CD4-positive, alpha-beta memory T cell (primary cell): ENCODE measurements around the gene ADI1. TPM values are rescaled to one million over a fixed set of nuclear protein-coding genes. Genes with fewer than 3 reads are reported as not detected.
"Not testable (repeated sequence)": the region's sequence is repeated elsewhere in the genome, so short reads cannot be mapped to it uniquely, and the experiment has no call there.

Source experiments
- CTCF ChIA-PET: fragments of 350-600 bp; sonication (Branson Sonifier 250); formaldehyde crosslinking; loops from one replicate; lab custom pipeline; 2021; ENCODE audit warnings: inconsistent platforms; ENCODE audit not compliant: partially characterized antibody; lab: Charles Lee
- POLR2A ChIA-PET: fragments of 350-600 bp; sonication (Branson Sonifier 250); formaldehyde crosslinking; loops from one replicate; lab custom pipeline; 2021; ENCODE audit not compliant: partially characterized antibody; lab: Charles Lee
- DNase-seq, 5 donors: peaks; one replicate each; pipeline versions ENCODE4 v3.0.0 to v3.0.0-alpha.2; 2020 to 2022; ENCODE audit warnings: mixed read lengths in 1 of 5
- H3K27ac ChIP-seq: one replicate; pipeline ENCODE4 v1.7.0; 2013; ENCODE audit warnings: low read depth, low read length
- H3K27me3 ChIP-seq: 2 replicates; pipeline ENCODE4 v1.7.0; 2013; ENCODE audit warnings: mild to moderate bottlenecking, low read length, moderate library complexity; ENCODE audit not compliant: insufficient read depth
- H3K36me3 ChIP-seq: 2 replicates; pipeline ENCODE4 v1.7.0; 2013; ENCODE audit warnings: mild to moderate bottlenecking, low read length, moderate library complexity; ENCODE audit not compliant: insufficient read depth
- H3K4me1 ChIP-seq: 2 replicates; pipeline ENCODE4 v1.7.0; 2013; ENCODE audit warnings: mild to moderate bottlenecking, low read length, moderate library complexity; ENCODE audit not compliant: insufficient read depth
- H3K4me3 ChIP-seq, 2 donors: one replicate each; pipeline ENCODE4 v1.7.0; 2013; ENCODE audit warnings: low read length in 2 of 2, mild to moderate bottlenecking in 1 of 2
- H3K9me3 ChIP-seq, 2 donors: one replicate each; pipeline ENCODE4 v1.7.0; 2013; ENCODE audit warnings: low read length in 2 of 2, control low read depth in 1 of 2; ENCODE audit not compliant: control insufficient read depth in 1 of 2
- H3K27ac Mint-ChIP-seq, 7 donors: one replicate each; pipeline ENCODE4 v1.8.0; 2020 to 2021; ENCODE audit warnings: mixed read lengths in 7 of 7, mild to moderate bottlenecking in 6 of 7, inconsistent platforms in 3 of 7, moderate library complexity in 3 of 7
- H3K27me3 Mint-ChIP-seq, 2 donors: one replicate each; pipeline ENCODE4 v1.8.0; 2020 to 2021; ENCODE audit warnings: mixed read lengths in 2 of 2
- H3K36me3 Mint-ChIP-seq, 2 donors: one replicate each; pipeline ENCODE4 v1.8.0; 2020 to 2021; ENCODE audit warnings: mixed read lengths in 2 of 2, inconsistent platforms in 1 of 2, mild to moderate bottlenecking in 1 of 2
- H3K4me1 Mint-ChIP-seq, 4 donors: one replicate each; pipeline ENCODE4 v1.8.0; 2020 to 2021; ENCODE audit warnings: mixed read lengths in 4 of 4, mild to moderate bottlenecking in 1 of 4
- H3K4me3 Mint-ChIP-seq, 8 donors: one replicate each; pipeline ENCODE4 v1.8.0; 2020 to 2021; ENCODE audit warnings: mixed read lengths in 8 of 8, mild to moderate bottlenecking in 7 of 8, moderate library complexity in 6 of 8, inconsistent platforms in 3 of 8
- H3K9me3 Mint-ChIP-seq, 8 donors: one replicate each; pipeline ENCODE4 v1.8.0; 2020 to 2021; ENCODE audit warnings: mixed read lengths in 8 of 8, mild to moderate bottlenecking in 5 of 8, inconsistent platforms in 3 of 8, moderate library complexity in 1 of 8
- intact Hi-C: fragments of 100-400 bp; cut with micrococcal nuclease; formaldehyde crosslinking; loops from one replicate; pipeline ENCODE4 v1.15.1; 2023
- polyA plus RNA-seq, 2 donors: library from polyadenylated mRNA; unstranded; fragments of 300-500 nt; fragmentation: Illumina TruSeq; gene quantifications; one replicate each; pipeline ENCODE4 v1.2.3, GENCODE V29; 2021
- total RNA-seq, 2 experiments: library from RNA; stranded (reverse); gene quantifications; one replicate each; pipeline ENCODE4 v1.2.3, GENCODE V29; 2021

The ADI1 gene
- total and polyA plus RNA-seq, 4 experiments from 2014 or later, result 32.3 to 115 (median 44.4) TPM

GRCh38 chr2:3494984-3495666 is 24.2 kb downstream of the ADI1 start:
- Mint-ChIP-seq H3K4me1 (peaks cover 0 to 5% (median 0%) of the 10 kb centered on the region in 4 donors), H3K27ac (no peak overlapping the region), H3K9me3 (peaks cover 0 to 3% (median 0%) of the 10 kb centered on the region in 8 donors), H3K4me3 (no peak overlapping the region), H3K36me3 (peaks cover 40% of the 10 kb centered on the region in 2 donors), H3K27me3 (no peaks in the 10 kb centered on the region)
- POLR2A ChIA-PET, result interaction anchor here (1.3 kb wide), 1 partner anchor 24 kb away, joined by 3 read pairs; no protein-coding TSS in a partner anchor
- no peak for DNase-seq
- CTCF ChIA-PET, result no interaction called here
- Histone ChIP-seq H3K4me1 (no peaks in the 10 kb centered on the region), H3K27ac (no peak overlapping the region), H3K36me3 (peaks cover 10% of the 10 kb centered on the region), H3K4me3 (no peak overlapping the region), H3K9me3 (no peaks in the 10 kb centered on the region), H3K27me3 (no peaks in the 10 kb centered on the region)
- intact Hi-C loops, result no loop called here

- Histone ChIP-seq H3K27me3 (no peaks in the 10 kb centered on the region), H3K4me3 (no peak overlapping the region), H3K27ac (no peak overlapping the region), H3K4me1 (no peaks in the 10 kb centered on the region), H3K9me3 (no peaks in the 10 kb centered on the region), H3K36me3 (peaks cover 4% of the 10 kb centered on the region)
- H3K27ac Mint-ChIP-seq, result peak overlapping the region in 1 of 7 donors; percentile 11
- ChIA-PET POLR2A (no interaction called here), CTCF (no interaction called here)
- peaks cover 0 to 3% (median 0%) of the 10 kb centered on the region in 8 donors for H3K9me3 Mint-ChIP-seq
- H3K4me3 Mint-ChIP-seq, result no peak overlapping the region
- H3K4me1 Mint-ChIP-seq, result peaks cover 0 to 5% (median 0%) of the 10 kb centered on the region in 4 donors
- H3K27me3 Mint-ChIP-seq, result no peaks in the 10 kb centered on the region
- no peak for DNase-seq
- intact Hi-C loops, result no loop called here
- H3K36me3 Mint-ChIP-seq, result peaks cover 28 to 30% of the 10 kb centered on the region in 2 donors
Measured at GRCh38 chr2:3493615-3494007, 25.7 kb downstream of the ADI1 start.

- H3K27me3 Mint-ChIP-seq, result no peaks in the 10 kb centered on the region
- Histone ChIP-seq H3K9me3 (no peaks in the 10 kb centered on the region), H3K4me1 (no peaks in the 10 kb centered on the region), H3K4me3 (no peak overlapping the region), H3K36me3 (no peaks in the 10 kb centered on the region), H3K27me3 (no peaks in the 10 kb centered on the region), H3K27ac (no peak overlapping the region)
- intact Hi-C loops, result no loop called here
- CTCF ChIA-PET, result no interaction called here
- POLR2A ChIA-PET, result no interaction called here
- DNase-seq, result no peak
- no peak overlapping the region for H3K4me3 Mint-ChIP-seq
- peaks cover 0 to 5% (median 0%) of the 10 kb centered on the region in 4 donors for H3K4me1 Mint-ChIP-seq
- no peak overlapping the region for H3K27ac Mint-ChIP-seq
- peaks cover 0 to 3% (median 0%) of the 10 kb centered on the region in 8 donors for H3K9me3 Mint-ChIP-seq
- peaks cover 23 to 25% of the 10 kb centered on the region in 2 donors for H3K36me3 Mint-ChIP-seq
Measured at GRCh38 chr2:3492951-3493614, 26.2 kb downstream of the ADI1 start.

GRCh38 chr2:3492475-3492787 is 26.9 kb downstream of the ADI1 start:
- H3K4me1 ChIP-seq, intact Hi-C loops, H3K4me3 Mint-ChIP-seq, DNase-seq, H3K9me3 Mint-ChIP-seq, H3K27ac Mint-ChIP-seq, H3K36me3 ChIP-seq, H3K9me3 ChIP-seq, H3K27ac ChIP-seq, POLR2A ChIA-PET, H3K4me1 Mint-ChIP-seq, H3K27me3 Mint-ChIP-seq, H3K4me3 ChIP-seq, CTCF ChIA-PET, H3K27me3 ChIP-seq: not testable (repeated sequence)
- H3K36me3 Mint-ChIP-seq, result peaks cover 16 to 19% of the 10 kb centered on the region in 2 donors

- H3K36me3 ChIP-seq, result no peaks in the 10 kb centered on the region
- no peak overlapping the region for H3K4me3 ChIP-seq
- Mint-ChIP-seq H3K4me1 (peaks cover 0 to 5% (median 0%) of the 10 kb centered on the region in 4 donors), H3K9me3 (peaks cover 0 to 3% (median 0%) of the 10 kb centered on the region in 8 donors), H3K27me3 (no peaks in the 10 kb centered on the region), H3K4me3 (no peak overlapping the region), H3K27ac (no peak overlapping the region), H3K36me3 (peaks cover 11 to 14% of the 10 kb centered on the region in 2 donors)
- H3K9me3 ChIP-seq, result no peaks in the 10 kb centered on the region
- DNase-seq, result no peak
- CTCF ChIA-PET, result no interaction called here
- intact Hi-C loops, result no loop called here
- H3K4me1 ChIP-seq, result no peaks in the 10 kb centered on the region
- no peaks in the 10 kb centered on the region for H3K27me3 ChIP-seq
- H3K27ac ChIP-seq, result no peak overlapping the region
- POLR2A ChIA-PET, result no interaction called here
Measured at GRCh38 chr2:3491716-3492474, 27.4 kb downstream of the ADI1 start.

GRCh38 chr2:3491306-3491705 is 28.0 kb downstream of the ADI1 start:
- Histone ChIP-seq H3K27ac (no peak overlapping the region), H3K4me3 (no peak overlapping the region), H3K4me1 (no peaks in the 10 kb centered on the region), H3K36me3 (no peaks in the 10 kb centered on the region), H3K9me3 (no peaks in the 10 kb centered on the region), H3K27me3 (no peaks in the 10 kb centered on the region)
- POLR2A ChIA-PET, result no interaction called here
- Mint-ChIP-seq H3K9me3 (peaks cover 0 to 3% (median 0%) of the 10 kb centered on the region in 8 donors), H3K4me1 (peaks cover 0 to 5% (median 0%) of the 10 kb centered on the region in 4 donors), H3K27ac (no peak overlapping the region), H3K36me3 (peaks cover 6 to 10% of the 10 kb centered on the region in 2 donors), H3K27me3 (no peaks in the 10 kb centered on the region), H3K4me3 (no peak overlapping the region)
- CTCF ChIA-PET, result no interaction called here
- DNase-seq, result no peak
- intact Hi-C loops, result no loop called here
